ENCODE measurements around the gene ZNF865.

The ZNF865 gene

GRCh38 chr19:55622242-55622969, 17.0 kb downstream of the ZNF865 start:
- TF ChIP-seq GATA3 (IDR thresholded peaks at IDR 0.05; ENCODE audit: low read depth, low read length) (no peak), GATA2 (IDR thresholded peaks at IDR 0.05; ENCODE audit: low read depth, low read length) (no peak)

GRCh38 chr19:55623130-55623529, 17.7 kb downstream of the ZNF865 start:
- TF ChIP-seq GATA2 (IDR thresholded peaks at IDR 0.05; ENCODE audit: low read depth, low read length) (no peak), GATA3 (IDR thresholded peaks at IDR 0.05; ENCODE audit: low read depth, low read length) (no peak)

- no peak for TF ChIP-seq GATA2 (IDR thresholded peaks at IDR 0.05; ENCODE audit: low read depth, low read length)
Observed at GRCh38 chr19:55623561-55623960, 18.1 kb downstream of the ZNF865 start.

DNA sequence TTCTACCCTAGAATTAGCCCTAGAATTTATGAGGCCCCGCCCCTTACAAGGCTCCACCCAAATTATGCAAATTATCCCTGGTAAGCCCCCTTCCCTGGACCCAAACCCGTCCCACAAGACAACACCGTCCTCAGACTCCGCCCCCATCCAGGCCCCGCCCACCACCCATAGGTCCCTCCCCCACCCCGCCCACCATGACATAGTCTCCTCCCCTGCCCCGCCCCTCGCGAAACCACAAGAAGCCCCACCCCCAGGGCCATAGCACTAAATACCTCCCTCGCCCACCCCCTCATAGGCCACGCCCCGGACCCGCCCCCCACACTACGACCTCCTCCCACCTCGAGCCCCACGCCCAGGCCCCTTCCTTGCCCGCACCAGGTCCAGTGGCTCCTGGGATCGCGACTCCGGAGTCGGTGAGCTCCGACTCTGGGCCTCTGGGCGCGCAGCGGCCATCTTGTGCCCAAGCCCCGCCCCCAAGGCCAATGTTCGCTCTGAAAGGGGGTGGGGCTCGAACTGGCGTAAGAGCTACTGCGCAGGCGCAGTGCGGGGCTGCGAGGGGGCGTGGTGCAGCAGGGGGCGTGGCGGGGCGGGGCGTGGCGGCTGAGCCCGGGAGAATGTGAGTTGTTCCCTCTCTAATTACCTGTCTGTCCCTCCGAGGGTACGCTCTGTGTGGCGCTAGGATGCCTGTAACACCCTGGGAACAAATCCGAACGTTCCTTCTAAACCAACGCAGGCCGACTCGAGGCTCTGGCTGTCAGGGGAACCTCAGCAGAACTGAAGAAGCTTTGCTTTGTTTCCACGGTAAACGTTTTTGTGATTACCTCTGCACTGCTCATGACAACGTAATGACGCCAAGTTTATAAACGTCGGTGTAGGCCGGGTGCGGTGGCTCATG, 18.9 kb downstream of the ZNF865 start, which contains the start of gene ZNF784:
ZNF784 (minus strand) TSS at position 458 of the 895 bp plus-strand sequence; CDS start at position 453, 5 bp downstream.
- TF ChIP-seq GATA3 (IDR thresholded peaks at IDR 0.05; ENCODE audit: low read depth, low read length): no peak
- no peak for TF ChIP-seq GATA2 (IDR thresholded peaks at IDR 0.05; ENCODE audit: low read depth, low read length)

DNA sequence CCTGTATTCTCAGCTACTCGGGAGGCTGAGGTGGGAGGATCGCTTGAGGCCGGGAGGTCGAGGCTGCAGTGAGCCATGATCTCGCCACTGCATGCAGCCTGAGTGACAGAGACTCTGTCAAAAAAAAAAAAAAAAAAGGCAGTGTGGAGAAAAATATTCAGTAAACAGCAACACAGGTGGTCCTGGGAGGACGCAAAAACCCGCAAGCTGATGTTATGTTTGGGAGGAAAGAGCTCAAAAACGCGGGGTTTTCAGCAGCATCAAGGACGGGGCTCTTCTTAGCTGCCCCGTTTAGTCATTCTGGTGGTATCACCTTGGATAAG, 19.5 kb downstream of the ZNF865 start:
- TF ChIP-seq GATA3 (IDR thresholded peaks at IDR 0.05; ENCODE audit: low read depth, low read length) (no peak), GATA2 (IDR thresholded peaks at IDR 0.05; ENCODE audit: low read depth, low read length) (no peak)

DNA sequence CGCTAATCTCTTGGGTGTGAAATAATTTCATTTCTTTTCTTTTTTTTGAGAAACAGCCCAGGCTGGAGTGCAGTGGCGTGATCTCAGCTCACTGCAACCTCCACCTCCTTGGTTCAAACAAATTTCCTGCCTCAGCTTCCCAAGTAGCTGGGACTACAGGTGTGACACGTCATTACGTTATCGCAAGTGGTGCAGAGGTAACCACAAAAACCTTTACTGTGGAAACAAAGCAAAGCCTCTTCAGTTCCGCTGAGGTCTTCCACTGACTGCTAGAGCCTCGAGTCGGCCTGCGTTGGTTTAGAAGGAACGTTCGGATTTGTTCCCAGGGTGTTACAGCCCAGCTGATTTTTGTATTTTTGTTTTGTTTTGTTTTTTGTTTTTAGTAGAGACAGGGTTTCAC, 20.9 kb downstream of the ZNF865 start:
- no peak for TF ChIP-seq GATA2 (IDR thresholded peaks at IDR 0.05; ENCODE audit: low read depth, low read length)
- no peak for TF ChIP-seq GATA3 (IDR thresholded peaks at IDR 0.05; ENCODE audit: low read depth, low read length)

GRCh38 chr19:55632463-55632834, 27.0 kb downstream of the ZNF865 start:
- TF ChIP-seq GATA3 (IDR thresholded peaks at IDR 0.05; ENCODE audit: low read depth, low read length): no peak
- TF ChIP-seq GATA2 (IDR thresholded peaks at IDR 0.05; ENCODE audit: low read depth, low read length): no peak

GRCh38 chr19:55633861-55634260, 28.4 kb downstream of the ZNF865 start:
- TF ChIP-seq GATA2 (IDR thresholded peaks at IDR 0.05; ENCODE audit: low read depth, low read length): no peak; the same call in 1 of the 2 replicates
- no peak for TF ChIP-seq GATA3 (IDR thresholded peaks at IDR 0.05; ENCODE audit: low read depth, low read length)

DNA sequence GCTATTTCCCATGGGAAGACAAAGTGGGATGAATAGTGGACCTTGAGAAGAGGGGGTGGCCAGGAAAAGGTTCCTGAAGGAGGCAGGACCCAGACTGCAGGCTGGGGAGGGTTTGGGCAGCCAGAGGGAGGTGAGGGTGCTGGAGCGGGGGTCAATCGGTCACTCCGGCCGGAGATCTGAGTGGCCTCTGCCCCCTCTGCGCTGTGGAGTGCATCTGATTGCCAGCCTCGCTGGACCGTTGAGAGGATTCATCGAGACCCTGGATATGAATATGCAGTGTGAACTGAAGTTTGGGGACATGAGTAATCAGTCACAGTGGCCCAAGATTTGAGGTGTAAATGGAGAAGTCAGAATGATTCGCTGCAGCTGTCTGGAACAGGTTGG, 29.9 kb downstream of the ZNF865 start:
- TF ChIP-seq GATA2 (IDR thresholded peaks at IDR 0.05; ENCODE audit: low read depth, low read length) (no peak), GATA3 (IDR thresholded peaks at IDR 0.05; ENCODE audit: low read depth, low read length) (no peak)

- TF ChIP-seq GATA2 (IDR thresholded peaks at IDR 0.05; ENCODE audit: low read depth, low read length) (no peak), GATA3 (IDR thresholded peaks at IDR 0.05; ENCODE audit: low read depth, low read length) (no peak)
Observed at GRCh38 chr19:55635856-55636440, 30.5 kb downstream of the ZNF865 start.

- no peak for TF ChIP-seq GATA3 (IDR thresholded peaks at IDR 0.05; ENCODE audit: low read depth, low read length)
Observed at GRCh38 chr19:55636723-55637122, 31.3 kb downstream of the ZNF865 start.

- TF ChIP-seq GATA3 (IDR thresholded peaks at IDR 0.05; ENCODE audit: low read depth, low read length) (no peak), GATA2 (IDR thresholded peaks at IDR 0.05; ENCODE audit: low read depth, low read length) (no peak)
Observed at GRCh38 chr19:55637534-55637933, 32.1 kb downstream of the ZNF865 start.

- no peak for TF ChIP-seq GATA3 (IDR thresholded peaks at IDR 0.05; ENCODE audit: low read depth, low read length)
- no peak for TF ChIP-seq GATA2 (IDR thresholded peaks at IDR 0.05; ENCODE audit: low read depth, low read length)
Observed at GRCh38 chr19:55638864-55639359, 33.5 kb downstream of the ZNF865 start.

DNA sequence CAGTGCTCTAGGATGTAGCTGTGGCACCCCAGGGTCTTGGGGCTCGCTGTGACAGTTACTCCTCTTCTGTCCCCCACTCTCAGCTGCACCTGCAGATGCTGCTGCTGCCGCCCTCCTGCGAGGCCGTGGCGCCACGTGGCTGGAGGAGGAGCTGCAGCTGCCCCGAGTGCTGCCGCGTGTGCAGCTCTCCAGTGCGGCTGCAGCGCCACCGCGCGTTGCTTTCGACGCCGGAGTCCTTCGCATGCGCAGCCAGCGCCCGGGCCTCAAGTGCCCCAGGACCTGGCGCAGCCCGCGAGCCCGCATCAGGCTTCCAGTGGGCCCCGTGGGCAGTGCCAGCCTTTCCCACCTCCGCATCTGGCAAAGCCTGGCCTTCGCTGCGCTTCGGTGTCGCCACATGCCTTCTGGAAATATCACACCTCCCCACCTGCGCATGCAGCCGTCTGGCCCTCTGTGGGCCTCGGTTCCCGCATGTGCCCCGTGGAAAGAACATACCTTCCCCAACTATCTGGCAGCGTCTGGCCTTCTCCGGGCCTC, 34.7 kb downstream of the ZNF865 start:
- no peak for TF ChIP-seq GATA2 (IDR thresholded peaks at IDR 0.05; ENCODE audit: low read depth, low read length)
- TF ChIP-seq GATA3 (IDR thresholded peaks at IDR 0.05; ENCODE audit: low read depth, low read length): no peak
